ENCODE results near the gene PFKM.

The PFKM gene

DNA sequence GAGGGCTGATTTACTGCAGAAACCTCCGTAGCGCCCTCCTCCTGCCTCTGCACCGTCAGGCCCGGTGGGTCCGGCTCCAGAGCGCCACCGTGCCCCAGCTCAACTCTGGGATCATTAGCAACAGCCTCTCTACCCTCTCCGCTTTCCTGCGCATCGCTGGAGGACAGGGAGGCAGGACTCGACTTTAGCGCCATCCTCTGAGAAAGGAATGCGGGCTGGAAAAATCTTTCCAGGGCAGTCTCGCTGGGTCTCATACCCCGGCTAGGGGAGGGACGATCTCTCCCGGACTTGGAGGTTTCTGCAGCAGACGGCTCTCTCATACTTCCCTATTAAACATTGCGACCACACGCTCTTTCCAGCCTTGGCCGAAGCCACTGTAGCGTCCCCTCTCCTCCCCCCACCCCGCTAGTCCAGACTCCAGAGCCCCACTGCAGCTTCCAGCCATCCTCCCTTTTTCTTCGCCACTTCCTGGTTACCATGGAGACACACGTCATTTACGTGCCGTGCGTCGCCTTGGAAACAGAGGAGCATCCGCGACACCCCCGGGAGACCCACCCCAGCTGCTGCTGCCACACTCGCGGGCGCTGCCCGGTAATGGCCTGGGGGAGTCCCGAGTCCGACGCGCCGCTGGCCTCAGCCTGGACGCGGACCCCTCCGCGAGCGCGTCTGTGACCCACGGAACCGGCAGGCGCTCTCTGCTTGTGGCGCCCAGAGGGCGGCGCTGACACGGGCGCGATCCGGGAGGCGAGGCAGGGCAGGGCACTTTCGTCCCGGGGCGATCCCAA lies 64.1 kb downstream of the PFKM start, which contains the start of gene CCDC184:
Gene CCDC184 (plus strand): TSS at position 554 of the 785 bp plus-strand sequence. CDS start 479 bp downstream, outside the sequence.
- Mint-ChIP-seq H3K4me3 (peak within 1 kb of the TSS; percentile 90 to 92 (median 91)), H3K9me3 (no peaks in the 10 kb centered on the region), H3K27ac (peak within 1 kb of the TSS; percentile 60 to 85 (median 84)), H3K4me1 (peaks cover 65% of the 10 kb centered on the region), H3K36me3 (ENCODE audit: low read depth) (no peaks in the 10 kb centered on the region), H3K27me3 (ENCODE audit: low read depth) (peaks cover 52% of the 10 kb centered on the region)
- TF ChIP-seq, protein P1, sequence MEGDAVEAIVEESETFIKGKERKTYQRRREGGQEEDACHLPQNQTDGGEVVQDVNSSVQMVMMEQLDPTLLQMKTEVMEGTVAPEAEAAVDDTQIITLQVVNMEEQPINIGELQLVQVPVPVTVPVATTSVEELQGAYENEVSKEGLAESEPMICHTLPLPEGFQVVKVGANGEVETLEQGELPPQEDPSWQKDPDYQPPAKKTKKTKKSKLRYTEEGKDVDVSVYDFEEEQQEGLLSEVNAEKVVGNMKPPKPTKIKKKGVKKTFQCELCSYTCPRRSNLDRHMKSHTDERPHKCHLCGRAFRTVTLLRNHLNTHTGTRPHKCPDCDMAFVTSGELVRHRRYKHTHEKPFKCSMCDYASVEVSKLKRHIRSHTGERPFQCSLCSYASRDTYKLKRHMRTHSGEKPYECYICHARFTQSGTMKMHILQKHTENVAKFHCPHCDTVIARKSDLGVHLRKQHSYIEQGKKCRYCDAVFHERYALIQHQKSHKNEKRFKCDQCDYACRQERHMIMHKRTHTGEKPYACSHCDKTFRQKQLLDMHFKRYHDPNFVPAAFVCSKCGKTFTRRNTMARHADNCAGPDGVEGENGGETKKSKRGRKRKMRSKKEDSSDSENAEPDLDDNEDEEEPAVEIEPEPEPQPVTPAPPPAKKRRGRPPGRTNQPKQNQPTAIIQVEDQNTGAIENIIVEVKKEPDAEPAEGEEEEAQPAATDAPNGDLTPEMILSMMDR (IDR thresholded peaks at IDR 0.05; ENCODE audit: unreplicated experiment in 3 of 3), result peak in 2 of 3 experiments; percentile 19 to 36

DNA sequence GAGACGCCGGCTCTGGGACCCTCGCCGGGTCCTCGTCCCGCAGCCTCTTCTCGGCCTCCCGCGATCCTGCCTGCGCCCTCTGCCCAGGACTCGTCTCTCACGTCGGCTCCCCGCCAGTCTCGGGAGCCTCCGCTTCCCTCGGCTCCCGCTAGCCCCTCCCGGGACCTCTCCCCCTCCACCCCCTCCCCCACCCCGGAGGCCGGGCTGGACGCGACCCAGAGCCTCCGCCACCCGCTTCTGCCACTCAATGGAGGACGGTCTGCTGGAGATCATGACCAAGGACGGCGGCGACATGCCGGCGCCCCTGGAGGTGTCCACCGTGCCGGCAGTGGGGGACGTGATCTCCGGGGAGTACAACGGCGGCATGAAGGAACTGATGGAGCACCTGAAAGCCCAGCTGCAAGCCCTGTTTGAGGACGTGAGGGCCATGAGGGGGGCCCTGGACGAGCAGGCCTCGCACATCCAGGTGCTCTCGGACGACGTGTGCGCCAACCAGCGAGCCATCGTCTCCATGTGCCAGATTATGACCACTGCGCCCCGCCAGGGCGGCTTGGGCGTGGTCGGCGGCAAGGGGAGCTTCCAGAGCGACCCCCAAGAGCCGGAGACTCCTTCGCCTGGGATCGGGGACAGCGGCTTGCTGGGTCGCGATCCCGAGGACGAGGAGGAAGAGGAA lies 64.8 kb downstream of the PFKM start:
- TF ChIP-seq, protein P1 (IDR thresholded peaks at IDR 0.05; ENCODE audit: unreplicated experiment in 3 of 3), result no peak
- H3K4me1 Mint-ChIP-seq, result peaks cover 59% of the 10 kb centered on the region
- peaks cover 55% of the 10 kb centered on the region for H3K27me3 Mint-ChIP-seq (ENCODE audit: low read depth)
- no peaks in the 10 kb centered on the region for H3K9me3 Mint-ChIP-seq
- H3K4me3 Mint-ChIP-seq, result peak overlapping the region; percentile 59 to 90 (median 74)
- H3K36me3 Mint-ChIP-seq (ENCODE audit: low read depth), result no peaks in the 10 kb centered on the region
- H3K27ac Mint-ChIP-seq, result no peak overlapping the region

DNA sequence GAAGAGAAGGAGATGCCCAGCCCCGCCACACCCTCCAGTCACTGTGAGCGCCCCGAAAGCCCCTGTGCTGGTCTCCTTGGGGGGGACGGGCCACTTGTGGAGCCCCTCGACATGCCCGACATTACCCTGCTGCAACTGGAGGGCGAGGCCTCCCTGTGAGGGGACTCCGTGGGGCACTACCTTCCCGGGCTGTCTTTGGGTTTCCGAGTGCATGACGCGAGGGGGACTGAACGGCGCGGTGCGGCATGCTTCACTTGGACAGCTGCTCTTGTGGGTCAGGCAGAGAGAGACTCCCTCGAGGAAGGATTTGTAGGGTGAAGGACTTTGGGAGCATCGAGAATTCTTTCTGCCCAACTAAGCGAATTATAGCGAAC lies 65.4 kb downstream of the PFKM start:
- H3K36me3 Mint-ChIP-seq (ENCODE audit: low read depth), result no peaks in the 10 kb centered on the region
- H3K9me3 Mint-ChIP-seq, result no peaks in the 10 kb centered on the region
- H3K27ac Mint-ChIP-seq, result peak overlapping the region in 1 of 3 experiments; percentile 49
- peaks cover 59% of the 10 kb centered on the region for H3K4me1 Mint-ChIP-seq
- H3K27me3 Mint-ChIP-seq (ENCODE audit: low read depth), result peaks cover 55% of the 10 kb centered on the region
- TF ChIP-seq, protein P1 (IDR thresholded peaks at IDR 0.05; ENCODE audit: unreplicated experiment in 3 of 3), result no peak
- H3K4me3 Mint-ChIP-seq, result peak overlapping the region; percentile 59 to 80 (median 74)

DNA sequence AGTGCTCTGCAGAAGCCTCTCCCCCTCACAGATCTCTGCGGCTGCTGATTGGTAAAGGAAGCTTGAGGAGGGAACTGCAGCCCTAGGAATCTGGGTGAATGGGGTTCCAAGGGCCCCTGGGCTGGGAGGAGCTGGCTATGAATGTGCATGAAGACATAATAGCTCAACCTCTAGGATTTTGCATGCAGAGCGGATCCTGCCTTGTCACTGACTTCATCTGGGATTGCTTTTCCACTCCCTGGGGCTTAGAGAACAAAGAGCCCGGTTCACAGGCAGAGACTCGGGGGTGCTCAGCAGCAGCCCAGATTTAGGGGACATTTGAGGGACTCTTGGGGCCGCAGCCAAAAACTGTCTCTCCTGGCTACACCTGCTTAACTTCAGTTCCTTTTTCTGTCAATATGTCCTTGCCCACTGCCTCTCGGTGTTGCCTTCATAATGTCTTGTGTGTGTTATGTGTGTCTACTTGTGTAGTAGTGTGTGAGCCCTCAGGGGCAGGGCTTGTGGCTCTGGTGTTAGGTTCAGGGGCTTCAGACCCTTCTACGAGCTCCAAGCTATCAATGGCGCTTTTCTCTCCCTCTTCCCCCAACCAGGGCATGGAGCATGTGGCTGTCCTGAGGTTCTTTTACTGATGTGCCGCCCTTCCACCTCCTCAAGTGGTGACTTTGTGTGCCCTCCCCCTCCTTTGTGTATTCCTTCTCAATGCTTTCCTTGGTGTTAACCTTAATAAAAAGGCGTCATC lies 66.2 kb downstream of the PFKM start:
- Mint-ChIP-seq H3K27ac (peak overlapping the region in 2 of 3 experiments; percentile 11 to 49), H3K36me3 (ENCODE audit: low read depth) (no peaks in the 10 kb centered on the region), H3K27me3 (ENCODE audit: low read depth) (peaks cover 55% of the 10 kb centered on the region), H3K4me1 (peaks cover 54% of the 10 kb centered on the region), H3K9me3 (no peaks in the 10 kb centered on the region), H3K4me3 (peak overlapping the region; percentile 59 to 80 (median 74))
- TF ChIP-seq, protein P1 (IDR thresholded peaks at IDR 0.05; ENCODE audit: unreplicated experiment in 3 of 3), result no peak

DNA sequence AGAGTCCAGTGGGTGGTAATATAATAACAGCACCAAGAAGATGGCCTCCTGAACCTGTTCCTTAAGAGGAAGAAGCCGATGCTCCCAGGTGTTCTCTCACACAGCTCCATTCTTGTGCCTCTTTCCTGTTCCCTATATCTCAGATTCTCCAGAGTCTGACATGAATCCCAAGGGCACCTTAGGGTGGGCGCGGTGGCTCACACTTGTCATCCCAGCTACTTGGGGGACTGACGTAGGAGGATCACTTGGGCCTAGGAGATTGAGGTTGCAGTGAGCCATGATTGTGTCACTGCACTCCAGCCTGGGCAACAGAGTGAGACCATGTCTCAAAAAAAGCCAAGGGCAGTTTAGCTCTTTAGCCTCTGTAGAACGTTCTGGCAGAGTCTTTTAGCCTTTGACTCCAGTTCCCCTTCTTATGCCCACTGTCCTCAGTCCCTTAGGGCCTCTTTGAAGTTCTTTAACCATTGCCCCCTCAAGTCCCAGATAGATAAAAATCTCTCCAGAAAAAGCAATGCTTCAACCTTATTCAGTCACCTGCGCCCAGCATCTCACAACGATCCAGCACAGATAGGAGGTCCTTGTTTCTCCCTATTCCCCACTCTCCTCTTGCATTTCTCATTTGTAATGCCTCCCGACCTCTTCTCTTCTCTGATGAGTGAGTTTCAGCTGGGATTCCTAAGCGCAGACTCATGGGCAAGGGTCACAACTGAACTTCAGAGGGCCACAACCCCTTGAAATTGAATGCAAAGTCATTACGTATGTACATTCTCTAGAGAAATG lies 68.9 kb downstream of the PFKM start:
- Mint-ChIP-seq H3K36me3 (ENCODE audit: low read depth) (no peaks in the 10 kb centered on the region), H3K4me1 (peaks cover 30% of the 10 kb centered on the region), H3K27ac (peak overlapping the region in 1 of 3 experiments; percentile 5), H3K27me3 (ENCODE audit: low read depth) (peaks cover 38% of the 10 kb centered on the region), H3K9me3 (no peaks in the 10 kb centered on the region), H3K4me3 (no peak overlapping the region)
- TF ChIP-seq, protein P1 (IDR thresholded peaks at IDR 0.05; ENCODE audit: unreplicated experiment in 3 of 3), result no peak
